Left renal pelvis (tissue), 4 donors: ENCODE measurements around the gene SLC22A16. TPM values are rescaled to one million over a fixed set of nuclear protein-coding genes. Genes with fewer than 3 reads are reported as not detected.
"Not testable (repeated sequence)": the region's sequence is repeated elsewhere in the genome, so short reads cannot be mapped to it uniquely, and the experiment has no call there.

Experiments used
- DNase-seq, 4 donors: peaks; one replicate each; pipeline ENCODE4 v3.0.0-alpha.2; 2013; ENCODE audit warnings: low read depth in 4 of 4, low spot score in 3 of 4
- polyA plus RNA-seq, 4 donors: library from polyadenylated mRNA; unstranded; fragments of 120-200 nt; gene quantifications; one replicate each; pipeline ENCODE4 v1.2.1, GENCODE V29; 2013; ENCODE audit not compliant: insufficient read length in 4 of 4

The SLC22A16 gene
- 1 to 10 TPM in 1 of 4 donors, under 1 TPM in 3; 0.52 to 3.1 (median 0.60) TPM for polyA plus RNA-seq

- no peak for DNase-seq
These were observed at the start of gene SLC22A16 for GRCh38 chr6:110476046-110476849. SLC22A16 (minus strand) TSS chr6:110476613; CDS start chr6:110476574, 39 bp downstream.

- no peak for DNase-seq
These were observed 48.6 kb upstream of the SLC22A16 start for GRCh38 chr6:110525001-110525400.

- no peak for DNase-seq
These were observed 47.9 kb upstream of the SLC22A16 start for GRCh38 chr6:110524305-110524704.

- no peak for DNase-seq
These were observed 47.1 kb upstream of the SLC22A16 start for GRCh38 chr6:110523451-110524021.

GRCh38 chr6:110522427-110522826 is 46.0 kb upstream of the SLC22A16 start:
- DNase-seq: no peak

- no peak for DNase-seq
These were observed 44.7 kb upstream of the SLC22A16 start for GRCh38 chr6:110520992-110521543.

- no peak for DNase-seq
These were observed 44.0 kb upstream of the SLC22A16 start for GRCh38 chr6:110520209-110520965.

GRCh38 chr6:110517601-110518281 is 41.3 kb upstream of the SLC22A16 start:
- DNase-seq: no peak

GRCh38 chr6:110517034-110517433 is 40.6 kb upstream of the SLC22A16 start:
- no peak for DNase-seq

- DNase-seq: no peak
These were observed 38.4 kb upstream of the SLC22A16 start for GRCh38 chr6:110514818-110515217.

GRCh38 chr6:110512991-110513390 is 36.6 kb upstream of the SLC22A16 start:
- DNase-seq: no peak

GRCh38 chr6:110512549-110512948 is 36.1 kb upstream of the SLC22A16 start:
- DNase-seq: not testable (repeated sequence)

- no peak for DNase-seq
These were observed 35.0 kb upstream of the SLC22A16 start for GRCh38 chr6:110511401-110511800.

GRCh38 chr6:110509617-110510241 is 33.3 kb upstream of the SLC22A16 start:
- DNase-seq: no peak

GRCh38 chr6:110504891-110505290 is 28.5 kb upstream of the SLC22A16 start:
- not testable (repeated sequence) for DNase-seq

GRCh38 chr6:110495949-110496348 is 19.5 kb upstream of the SLC22A16 start:
- DNase-seq: no peak

- DNase-seq: no peak
These were observed 16.9 kb upstream of the SLC22A16 start for GRCh38 chr6:110493253-110493800.

- DNase-seq: no peak
These were observed 16.2 kb upstream of the SLC22A16 start for GRCh38 chr6:110492584-110492983.

- peak in 3 of 4 donors; percentile 50 to 66 (median 55) for DNase-seq
These were observed 15.4 kb upstream of the SLC22A16 start for GRCh38 chr6:110491644-110492317.
